Measurements from ENCODE around the gene TBC1D32.

The TBC1D32 gene

GRCh38 chr6:121188356-121188755 lies 145.9 kb downstream of the TBC1D32 start:
- no peak overlapping the region for H3K27ac ChIP-seq (ENCODE audit: low read depth, low read length, poor library complexity, severe bottlenecking)

GRCh38 chr6:121187833-121188200 lies 146.5 kb downstream of the TBC1D32 start:
- H3K79me2 ChIP-seq (ENCODE audit: insufficient read depth, low read length) = no peaks in the 10 kb centered on the region
- no peaks in the 10 kb centered on the region for H3K27me3 ChIP-seq (ENCODE audit: insufficient read depth, low read length)
- H3K9me3 ChIP-seq (ENCODE audit: low read length) = no peaks in the 10 kb centered on the region
- no peak for TF ChIP-seq CTCF (IDR thresholded peaks at IDR 0.05; ENCODE audit: low read length)
- TF ChIP-seq EZH2 (IDR thresholded peaks at IDR 0.05; ENCODE audit: borderline replicate concordance, low read length) = no peak
- H3K9me2 ChIP-seq (ENCODE audit: low read depth, low read length) = no peaks in the 10 kb centered on the region
- H3K4me2 ChIP-seq (ENCODE audit: low read length) = no peak overlapping the region
- no peak overlapping the region for H3K27ac ChIP-seq (ENCODE audit: low read depth, low read length, poor library complexity, severe bottlenecking)
- no peaks in the 10 kb centered on the region for H3K36me3 ChIP-seq (ENCODE audit: insufficient read depth, low read length)
- no peaks in the 10 kb centered on the region for H3K4me1 ChIP-seq (ENCODE audit: insufficient read depth, low read length, severe bottlenecking)
- no peak overlapping the region for H2AFZ ChIP-seq (ENCODE audit: low read length)
- no peaks in the 10 kb centered on the region for H4K20me1 ChIP-seq (ENCODE audit: insufficient read depth, low read length)
- H3F3A ChIP-seq (ENCODE audit: insufficient read depth, low read length) = no peaks in the 10 kb centered on the region
- H3K4me3 ChIP-seq (ENCODE audit: low read depth, low read length, poor library complexity, severe bottlenecking) = no peak overlapping the region
- no peak overlapping the region for H3K9ac ChIP-seq (ENCODE audit: low read length)

More at GRCh38 chr6:121188356-121188755, 145.9 kb downstream of the TBC1D32 start:
- Histone ChIP-seq H2AFZ (ENCODE audit: low read length) (no peak overlapping the region), H3K4me1 (ENCODE audit: insufficient read depth, low read length, severe bottlenecking) (no peaks in the 10 kb centered on the region), H3K36me3 (ENCODE audit: insufficient read depth, low read length) (no peaks in the 10 kb centered on the region), H3K9me2 (ENCODE audit: low read depth, low read length) (no peaks in the 10 kb centered on the region), H3K9me3 (ENCODE audit: low read length) (no peaks in the 10 kb centered on the region), H3K9ac (ENCODE audit: low read length) (no peak overlapping the region), H3F3A (ENCODE audit: insufficient read depth, low read length) (no peaks in the 10 kb centered on the region), H3K4me2 (ENCODE audit: low read length) (no peak overlapping the region), H3K27me3 (ENCODE audit: insufficient read depth, low read length) (no peaks in the 10 kb centered on the region), H3K79me2 (ENCODE audit: insufficient read depth, low read length) (no peaks in the 10 kb centered on the region), H4K20me1 (ENCODE audit: insufficient read depth, low read length) (no peaks in the 10 kb centered on the region), H3K4me3 (ENCODE audit: low read depth, low read length, poor library complexity, severe bottlenecking) (no peak overlapping the region)
- TF ChIP-seq EZH2 (IDR thresholded peaks at IDR 0.05; ENCODE audit: borderline replicate concordance, low read length) (no peak), CTCF (IDR thresholded peaks at IDR 0.05; ENCODE audit: low read length) (no peak)

- Histone ChIP-seq H3K79me2 (ENCODE audit: insufficient read depth, low read length) (no peaks in the 10 kb centered on the region), H3K27me3 (ENCODE audit: insufficient read depth, low read length) (no peaks in the 10 kb centered on the region), H4K20me1 (ENCODE audit: insufficient read depth, low read length) (no peaks in the 10 kb centered on the region), H3K4me1 (ENCODE audit: insufficient read depth, low read length, severe bottlenecking) (no peaks in the 10 kb centered on the region), H3K27ac (ENCODE audit: low read depth, low read length, poor library complexity, severe bottlenecking) (no peak overlapping the region), H3F3A (ENCODE audit: insufficient read depth, low read length) (no peaks in the 10 kb centered on the region), H3K4me3 (ENCODE audit: low read depth, low read length, poor library complexity, severe bottlenecking) (no peak overlapping the region), H2AFZ (ENCODE audit: low read length) (no peak overlapping the region), H3K9me3 (ENCODE audit: low read length) (no peaks in the 10 kb centered on the region), H3K4me2 (ENCODE audit: low read length) (no peak overlapping the region), H3K9me2 (ENCODE audit: low read depth, low read length) (no peaks in the 10 kb centered on the region), H3K9ac (ENCODE audit: low read length) (no peak overlapping the region), H3K36me3 (ENCODE audit: insufficient read depth, low read length) (no peaks in the 10 kb centered on the region)
- no peak for TF ChIP-seq EZH2 (IDR thresholded peaks at IDR 0.05; ENCODE audit: borderline replicate concordance, low read length)
- no peak for TF ChIP-seq CTCF (IDR thresholded peaks at IDR 0.05; ENCODE audit: low read length)
Measured at GRCh38 chr6:121187200-121187832, 147.0 kb downstream of the TBC1D32 start.

Data from OCI-LY1 (cell line).